ENCODE results near the gene MGLL.

- no peak for TF ChIP-seq CTCF (IDR thresholded peaks at IDR 0.05; ENCODE audit: borderline replicate concordance, extremely low read depth, low read length, poor library complexity, severe bottlenecking)
- TF ChIP-seq EZH2 (IDR thresholded peaks at IDR 0.05; ENCODE audit: borderline replicate concordance, low read depth, low read length, severe bottlenecking) = no peak
These were observed 27.3 kb downstream of the MGLL start for GRCh38 chr3:127794972-127795371.
